ENCODE results near the gene FAM168A. TPM values are rescaled to one million over a fixed set of nuclear protein-coding genes. Genes with fewer than 3 reads are reported as not detected.

FAM168A gene
- total and polyA plus RNA-seq, 7 donors: 5.3 to 28.6 (median 18.1) TPM

DNA sequence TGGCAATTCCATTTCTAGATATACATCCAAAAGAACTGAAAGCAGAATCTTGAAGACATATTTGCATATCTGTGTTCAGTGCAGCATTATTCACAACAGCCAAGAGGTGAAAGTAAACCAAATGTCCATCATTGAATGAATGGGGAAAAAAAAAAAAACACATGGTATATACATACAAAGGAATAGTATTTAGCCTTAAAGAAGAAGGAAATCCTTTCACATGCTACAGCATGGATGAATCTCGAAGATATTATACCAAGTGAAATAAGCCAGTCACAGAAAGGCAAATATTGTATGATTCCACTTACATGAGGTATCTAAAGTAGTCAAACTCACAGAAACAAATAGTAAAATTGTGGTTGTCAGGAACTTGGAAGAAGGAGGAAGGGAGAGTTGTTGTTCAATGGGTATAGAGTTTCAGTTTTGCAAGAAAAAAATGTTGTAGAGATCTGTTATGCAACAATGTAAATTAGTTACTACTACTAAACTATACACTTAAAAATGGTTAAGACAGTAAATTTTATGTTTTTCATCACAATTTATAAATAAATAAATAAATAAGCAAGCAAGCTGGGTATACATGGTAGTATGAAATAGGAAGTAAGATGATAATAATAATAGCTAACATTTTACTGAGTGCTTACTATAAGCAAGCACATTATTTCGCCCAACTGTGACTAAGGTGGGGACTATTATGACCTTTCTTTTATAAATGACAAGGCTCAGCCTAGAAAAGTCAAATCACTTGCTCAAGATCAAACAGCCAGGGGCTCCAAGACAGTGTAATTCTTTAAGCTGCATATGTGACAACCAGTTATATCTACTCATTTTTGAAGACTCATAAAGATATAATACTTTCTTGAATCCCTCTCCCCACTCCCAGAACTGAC lies 50.0 kb downstream of the FAM168A start:
- intact Hi-C loops (cut with DNase I): no loop called here
- Histone ChIP-seq H3K27me3 (ENCODE audit: insufficient read depth in 3 of 3, low read length in 2 of 3) (no peaks in the 10 kb centered on the region), H3K9me3 (no peaks in the 10 kb centered on the region), H3K36me3 (ENCODE audit: insufficient read depth in 1 of 2, low read depth in 1 of 2) (no peaks in the 10 kb centered on the region), H3K27ac (no peak overlapping the region), H3K4me1 (no peaks in the 10 kb centered on the region), H3K4me3 (no peak overlapping the region)
- 95 to 98% (median 97%) methylated on average over 2 of the region's 2 CpGs for WGBS, 3 donors
- no peak for DNase-seq
- TF ChIP-seq, protein P1, sequence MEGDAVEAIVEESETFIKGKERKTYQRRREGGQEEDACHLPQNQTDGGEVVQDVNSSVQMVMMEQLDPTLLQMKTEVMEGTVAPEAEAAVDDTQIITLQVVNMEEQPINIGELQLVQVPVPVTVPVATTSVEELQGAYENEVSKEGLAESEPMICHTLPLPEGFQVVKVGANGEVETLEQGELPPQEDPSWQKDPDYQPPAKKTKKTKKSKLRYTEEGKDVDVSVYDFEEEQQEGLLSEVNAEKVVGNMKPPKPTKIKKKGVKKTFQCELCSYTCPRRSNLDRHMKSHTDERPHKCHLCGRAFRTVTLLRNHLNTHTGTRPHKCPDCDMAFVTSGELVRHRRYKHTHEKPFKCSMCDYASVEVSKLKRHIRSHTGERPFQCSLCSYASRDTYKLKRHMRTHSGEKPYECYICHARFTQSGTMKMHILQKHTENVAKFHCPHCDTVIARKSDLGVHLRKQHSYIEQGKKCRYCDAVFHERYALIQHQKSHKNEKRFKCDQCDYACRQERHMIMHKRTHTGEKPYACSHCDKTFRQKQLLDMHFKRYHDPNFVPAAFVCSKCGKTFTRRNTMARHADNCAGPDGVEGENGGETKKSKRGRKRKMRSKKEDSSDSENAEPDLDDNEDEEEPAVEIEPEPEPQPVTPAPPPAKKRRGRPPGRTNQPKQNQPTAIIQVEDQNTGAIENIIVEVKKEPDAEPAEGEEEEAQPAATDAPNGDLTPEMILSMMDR (IDR thresholded peaks at IDR 0.05): no peak
- no peak for ATAC-seq

DNA sequence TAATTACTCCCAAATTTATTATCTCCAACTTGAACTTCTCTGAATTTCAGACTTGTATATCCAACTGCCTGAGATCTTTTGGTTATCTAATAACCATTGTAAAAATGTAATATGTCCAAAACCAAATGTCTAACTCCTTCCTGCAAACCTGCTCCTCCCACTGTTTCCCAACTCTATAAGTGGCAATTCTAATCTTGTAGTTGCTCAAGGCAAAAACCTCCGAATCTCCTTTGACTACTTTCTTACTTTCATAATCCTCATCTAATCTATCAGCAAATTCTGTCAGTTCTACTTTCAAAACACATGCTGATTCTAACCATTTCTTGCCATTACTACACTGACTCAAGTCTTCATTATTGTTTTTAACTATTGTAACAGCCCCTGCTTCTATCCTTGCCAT lies 55.7 kb downstream of the FAM168A start:
- H3K36me3 ChIP-seq (ENCODE audit: insufficient read depth in 1 of 2, low read depth in 1 of 2): no peaks in the 10 kb centered on the region
- no peak overlapping the region for H3K4me3 ChIP-seq
- intact Hi-C loops (cut with DNase I): no loop called here
- H3K4me1 ChIP-seq: peaks cover 9% of the 10 kb centered on the region
- TF ChIP-seq, protein P1 (IDR thresholded peaks at IDR 0.05): no peak
- 78 to 90% (median 87%) methylated on average over 1 of the region's 1 CpG for WGBS, 3 donors
- DNase-seq (no peak), ATAC-seq (no peak)
- H3K27ac ChIP-seq: no peak overlapping the region
- no peaks in the 10 kb centered on the region for H3K9me3 ChIP-seq
- no peaks in the 10 kb centered on the region for H3K27me3 ChIP-seq (ENCODE audit: insufficient read depth in 3 of 3, low read length in 2 of 3)

DNA sequence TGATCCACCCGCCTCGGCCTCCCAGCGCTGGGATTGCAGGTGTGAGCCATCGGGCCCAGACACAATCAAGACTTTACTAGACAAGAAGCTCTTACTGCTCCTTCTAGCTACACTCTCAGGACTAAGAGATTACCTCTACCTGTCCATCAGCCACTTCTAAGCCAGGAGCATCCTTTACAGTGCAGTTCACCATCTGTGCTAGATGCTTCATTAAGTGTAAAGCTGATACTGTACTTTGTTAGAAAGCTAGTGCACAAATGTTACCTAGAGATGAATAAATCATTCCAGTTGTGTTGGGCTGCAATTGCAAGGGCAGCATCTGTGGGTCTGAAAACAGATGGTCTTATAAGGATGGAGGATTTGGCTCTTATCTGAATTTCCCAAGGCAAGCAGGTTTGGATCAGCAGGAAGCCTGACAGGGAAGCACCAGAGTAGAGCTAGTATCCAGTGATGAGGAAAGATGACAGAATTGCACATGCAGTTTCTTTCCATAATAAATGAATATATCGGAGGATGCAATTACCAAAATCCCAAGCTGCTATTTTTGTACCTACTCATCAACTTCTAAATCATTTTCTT lies 58.3 kb downstream of the FAM168A start:
- intact Hi-C loops (cut with DNase I): no loop called here
- ATAC-seq: no peak
- 93 to 96% (median 94%) methylated on average over 5 of the region's 5 CpGs for WGBS, 3 donors
- peaks cover 9% of the 10 kb centered on the region for H3K4me1 ChIP-seq
- H3K9me3 ChIP-seq: no peaks in the 10 kb centered on the region
- TF ChIP-seq, protein P1 (IDR thresholded peaks at IDR 0.05): no peak
- no peaks in the 10 kb centered on the region for H3K36me3 ChIP-seq (ENCODE audit: insufficient read depth in 1 of 2, low read depth in 1 of 2)
- no peaks in the 10 kb centered on the region for H3K27me3 ChIP-seq (ENCODE audit: insufficient read depth in 3 of 3, low read length in 2 of 3)
- no peak overlapping the region for H3K4me3 ChIP-seq
- no peak overlapping the region for H3K27ac ChIP-seq
- DNase-seq: no peak

DNA sequence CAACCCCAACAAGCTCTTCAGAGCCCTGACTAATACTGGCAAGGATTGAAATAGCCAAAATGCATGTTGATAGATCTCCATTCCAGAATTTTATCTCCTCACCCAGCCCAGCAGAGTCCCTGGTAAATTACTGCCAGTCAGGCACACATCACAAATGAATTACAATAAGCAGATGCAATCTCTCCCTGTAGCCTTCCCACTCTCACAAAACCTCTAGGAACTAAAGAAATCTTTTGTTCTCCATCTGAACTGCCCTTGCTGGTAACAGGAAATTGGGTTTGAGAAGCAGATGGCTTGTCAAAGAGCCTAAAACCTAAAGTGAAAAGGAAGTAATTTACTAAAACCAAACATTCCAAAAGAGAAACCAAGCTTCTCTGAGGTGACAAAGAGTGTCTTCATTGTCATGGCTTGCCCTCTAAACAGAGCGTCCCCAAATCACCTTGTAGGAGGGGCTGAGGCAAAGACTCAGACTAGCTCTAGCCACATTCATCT lies 59.5 kb downstream of the FAM168A start:
- Histone ChIP-seq H3K4me3 (no peak overlapping the region), H3K27me3 (ENCODE audit: insufficient read depth in 3 of 3, low read length in 2 of 3) (no peaks in the 10 kb centered on the region), H3K9me3 (no peaks in the 10 kb centered on the region), H3K4me1 (peaks cover 9% of the 10 kb centered on the region), H3K36me3 (ENCODE audit: insufficient read depth in 1 of 2, low read depth in 1 of 2) (no peaks in the 10 kb centered on the region), H3K27ac (no peak overlapping the region)
- WGBS, 3 donors: 58 to 67% (median 65%) methylated on average over 1 of the region's 1 CpG
- no peak for DNase-seq
- no peak for ATAC-seq
- TF ChIP-seq, protein P1 (IDR thresholded peaks at IDR 0.05): no peak
- intact Hi-C loops (cut with DNase I): no loop called here
